ENCODE measurements around the gene CMTM4. TPM values are rescaled to one million over a fixed set of nuclear protein-coding genes. Genes with fewer than 3 reads are reported as not detected.
A peak's percentile ranks its signal among the peaks of the same experiment; 100 is the strongest.

Gene CMTM4
- total RNA-seq, 6 experiments from 2014 or later, result 5.1 to 14.8 (median 8.0) TPM

DNA sequence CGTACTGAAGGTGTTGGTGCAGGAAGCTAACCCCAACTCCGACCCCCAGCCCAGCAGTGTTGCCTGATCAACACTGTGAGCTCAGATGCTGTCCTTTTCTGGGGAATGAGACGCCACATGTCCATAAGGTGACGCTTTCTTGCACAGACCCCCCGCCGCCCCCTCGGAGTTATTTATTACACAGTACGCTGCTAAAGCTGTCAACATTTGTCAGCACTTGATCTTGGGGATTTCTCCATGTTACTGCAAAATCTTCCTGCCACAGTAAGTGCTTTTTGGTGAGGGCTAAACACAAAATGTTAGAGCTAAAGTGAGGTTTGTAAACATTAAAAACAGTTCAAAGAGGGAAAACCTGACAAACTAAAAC is 76.1 kb downstream of the CMTM4 start:
- Histone ChIP-seq H3K4me3 (no peak overlapping the region), H3K27ac (no peak overlapping the region), H3K27me3 (no peaks in the 10 kb centered on the region), H3K36me3 (no peaks in the 10 kb centered on the region), H3K9me3 (no peaks in the 10 kb centered on the region), H3K4me1 (peaks cover 0 to 36% (median 8%) of the 10 kb centered on the region in 4 donors)
- ATAC-seq (no peak), DNase-seq (no peak)
- WGBS (ENCODE audit: insufficient coverage, low coverage, low lambda C conversion rate, missing lambda C conversion rate), result 85% methylated on average over 4 of the region's 8 CpGs
- no peak for TF ChIP-seq POLR2A (IDR thresholded peaks at IDR 0.05)
- TF ChIP-seq, protein P1, sequence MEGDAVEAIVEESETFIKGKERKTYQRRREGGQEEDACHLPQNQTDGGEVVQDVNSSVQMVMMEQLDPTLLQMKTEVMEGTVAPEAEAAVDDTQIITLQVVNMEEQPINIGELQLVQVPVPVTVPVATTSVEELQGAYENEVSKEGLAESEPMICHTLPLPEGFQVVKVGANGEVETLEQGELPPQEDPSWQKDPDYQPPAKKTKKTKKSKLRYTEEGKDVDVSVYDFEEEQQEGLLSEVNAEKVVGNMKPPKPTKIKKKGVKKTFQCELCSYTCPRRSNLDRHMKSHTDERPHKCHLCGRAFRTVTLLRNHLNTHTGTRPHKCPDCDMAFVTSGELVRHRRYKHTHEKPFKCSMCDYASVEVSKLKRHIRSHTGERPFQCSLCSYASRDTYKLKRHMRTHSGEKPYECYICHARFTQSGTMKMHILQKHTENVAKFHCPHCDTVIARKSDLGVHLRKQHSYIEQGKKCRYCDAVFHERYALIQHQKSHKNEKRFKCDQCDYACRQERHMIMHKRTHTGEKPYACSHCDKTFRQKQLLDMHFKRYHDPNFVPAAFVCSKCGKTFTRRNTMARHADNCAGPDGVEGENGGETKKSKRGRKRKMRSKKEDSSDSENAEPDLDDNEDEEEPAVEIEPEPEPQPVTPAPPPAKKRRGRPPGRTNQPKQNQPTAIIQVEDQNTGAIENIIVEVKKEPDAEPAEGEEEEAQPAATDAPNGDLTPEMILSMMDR (IDR thresholded peaks at IDR 0.05), result no peak
- intact Hi-C loops (cut with DNase I), result no loop called here

DNA sequence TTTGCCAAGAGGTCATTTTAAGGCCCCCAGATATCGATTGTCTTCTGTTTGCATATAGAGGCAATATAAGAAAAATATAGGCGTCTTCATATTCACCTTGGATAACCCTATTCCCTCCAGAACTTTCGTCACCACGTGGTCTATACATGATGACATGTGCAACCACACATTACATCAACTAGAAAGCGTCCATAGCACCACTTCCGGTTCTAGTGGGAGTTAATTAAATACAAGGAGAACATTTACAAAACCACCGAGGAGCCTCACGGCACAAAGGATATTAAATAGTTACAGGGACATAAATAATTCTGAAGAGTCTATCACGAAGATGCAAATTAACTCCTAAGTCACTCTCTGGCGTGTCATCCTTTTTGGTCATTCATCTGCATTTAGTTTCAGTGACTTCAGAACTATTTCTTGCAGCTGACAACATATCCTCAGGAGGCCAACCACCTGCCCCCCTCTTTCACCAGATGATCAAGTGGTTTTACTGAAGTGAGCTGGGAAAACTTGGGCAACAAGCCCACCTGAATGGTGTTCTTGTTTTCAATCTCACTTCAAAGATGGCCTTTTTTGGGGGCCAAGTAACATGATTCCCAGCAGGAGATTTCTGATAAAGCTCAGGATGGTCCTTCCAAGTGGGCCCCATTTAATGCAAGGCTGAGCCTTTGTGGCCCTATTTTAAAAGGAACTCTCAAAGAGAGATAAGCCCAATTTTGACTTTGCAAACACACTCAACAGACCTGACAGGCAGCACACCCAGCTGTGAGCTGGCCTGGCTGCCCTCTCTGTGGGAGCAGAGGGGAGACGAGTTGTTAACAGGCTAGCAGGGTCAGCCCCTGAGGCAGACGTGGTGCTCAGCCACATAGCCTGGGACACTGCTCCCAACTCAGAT is 76.8 kb downstream of the CMTM4 start:
- Histone ChIP-seq H3K4me1 (peaks cover 0 to 36% (median 8%) of the 10 kb centered on the region in 4 donors), H3K27ac (no peak overlapping the region), H3K9me3 (no peaks in the 10 kb centered on the region), H3K36me3 (no peaks in the 10 kb centered on the region), H3K27me3 (no peaks in the 10 kb centered on the region), H3K4me3 (no peak overlapping the region)
- TF ChIP-seq, protein P1 (IDR thresholded peaks at IDR 0.05), result no peak
- no peak for TF ChIP-seq POLR2A (IDR thresholded peaks at IDR 0.05)
- ATAC-seq (no peak), DNase-seq (no peak)
- 72% methylated on average over 10 of the region's 12 CpGs for WGBS (ENCODE audit: insufficient coverage, low coverage, low lambda C conversion rate, missing lambda C conversion rate)
- intact Hi-C loops (cut with DNase I), result no loop called here

DNA sequence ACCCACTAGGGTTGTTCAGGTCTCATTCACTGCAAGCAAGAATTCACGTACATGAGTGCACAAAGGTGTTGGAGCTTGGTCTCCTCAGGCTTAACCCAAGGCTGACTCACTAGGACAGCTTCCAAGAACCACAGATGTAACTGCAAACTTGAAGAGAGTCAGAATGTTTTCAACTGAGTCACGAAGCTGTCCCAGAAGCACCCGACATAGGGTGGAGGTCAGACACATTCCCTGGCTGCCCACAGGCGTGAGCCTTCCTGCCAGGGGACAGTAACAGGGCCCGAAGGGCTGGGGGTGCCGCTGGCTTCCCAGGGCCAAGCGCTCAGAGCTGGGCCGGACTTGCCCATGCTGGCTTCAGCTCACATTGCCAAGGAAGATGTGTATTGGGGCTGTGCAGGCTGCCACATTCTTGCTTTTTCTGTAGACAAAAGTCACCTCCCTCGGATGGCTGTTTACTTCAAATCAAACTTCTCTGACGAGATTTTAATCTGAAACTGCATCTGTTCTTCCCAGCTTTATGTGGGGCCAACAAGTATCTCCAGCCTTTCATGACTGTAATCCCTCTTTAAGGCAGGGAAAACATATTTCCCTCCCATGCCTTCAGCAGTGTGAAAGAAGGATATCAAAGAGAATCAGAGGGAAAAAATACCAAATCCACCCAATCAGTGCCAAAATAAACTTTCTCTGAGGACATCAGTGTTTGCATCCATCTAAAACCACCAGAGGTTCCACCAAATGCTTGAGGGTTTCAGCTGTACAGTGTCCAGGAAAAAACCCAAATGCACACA is 77.8 kb downstream of the CMTM4 start:
- 63% methylated on average over 2 of the region's 10 CpGs for WGBS (ENCODE audit: insufficient coverage, low coverage, low lambda C conversion rate, missing lambda C conversion rate)
- Histone ChIP-seq H3K27ac (peak overlapping the region in 1 of 3 donors; percentile 58), H3K4me3 (no peak overlapping the region), H3K4me1 (peaks cover 0 to 36% (median 8%) of the 10 kb centered on the region in 4 donors), H3K9me3 (no peaks in the 10 kb centered on the region), H3K27me3 (no peaks in the 10 kb centered on the region), H3K36me3 (no peaks in the 10 kb centered on the region)
- TF ChIP-seq, protein P1 (IDR thresholded peaks at IDR 0.05), result no peak
- no peak for TF ChIP-seq POLR2A (IDR thresholded peaks at IDR 0.05)
- ATAC-seq (peak in 1 of 4 donors; percentile 42), DNase-seq (no peak)
- intact Hi-C loops (cut with DNase I), result no loop called here

DNA sequence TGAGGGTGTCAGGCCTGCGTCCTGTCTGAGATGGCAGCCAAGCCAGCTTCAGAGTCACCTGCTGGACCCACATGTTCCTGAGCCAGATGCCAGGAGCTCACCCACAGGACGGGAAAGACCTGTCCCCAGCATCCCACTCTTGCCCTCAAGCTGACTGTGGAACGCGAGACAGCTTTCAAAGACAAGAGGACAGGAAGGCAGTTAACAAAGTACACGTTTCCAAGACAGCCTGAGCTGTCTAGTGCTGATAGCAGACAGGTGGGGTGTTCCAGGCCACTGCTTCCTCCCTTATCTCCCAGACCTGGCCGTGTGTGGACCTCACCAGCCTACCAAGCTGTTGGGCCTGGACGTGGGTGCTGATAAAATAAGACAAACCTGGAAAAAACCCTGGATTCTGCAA is 78.8 kb downstream of the CMTM4 start:
- WGBS (ENCODE audit: insufficient coverage, low coverage, low lambda C conversion rate, missing lambda C conversion rate), result 65% methylated on average over 6 of the region's 7 CpGs
- no peaks in the 10 kb centered on the region for H3K27me3 ChIP-seq
- H3K27ac ChIP-seq, result peak overlapping the region in 1 of 3 donors; percentile 69
- no peaks in the 10 kb centered on the region for H3K36me3 ChIP-seq
- no peak for DNase-seq
- H3K9me3 ChIP-seq, result no peaks in the 10 kb centered on the region
- intact Hi-C loops (cut with DNase I), result no loop called here
- ATAC-seq, result peak; percentile 12 to 20 (median 14)
- H3K4me1 ChIP-seq, result peaks cover 0 to 36% (median 8%) of the 10 kb centered on the region in 4 donors
- H3K4me3 ChIP-seq, result no peak overlapping the region
- TF ChIP-seq, protein P1 (IDR thresholded peaks at IDR 0.05), result no peak
- no peak for TF ChIP-seq POLR2A (IDR thresholded peaks at IDR 0.05)
